Measurements from ENCODE around the gene PRICKLE4. TPM values are rescaled to one million over a fixed set of nuclear protein-coding genes. Genes with fewer than 3 reads are reported as not detected.

PRICKLE4 gene
- total RNA-seq, 1 experiment from 2014 or later = 0.70 TPM

DNA sequence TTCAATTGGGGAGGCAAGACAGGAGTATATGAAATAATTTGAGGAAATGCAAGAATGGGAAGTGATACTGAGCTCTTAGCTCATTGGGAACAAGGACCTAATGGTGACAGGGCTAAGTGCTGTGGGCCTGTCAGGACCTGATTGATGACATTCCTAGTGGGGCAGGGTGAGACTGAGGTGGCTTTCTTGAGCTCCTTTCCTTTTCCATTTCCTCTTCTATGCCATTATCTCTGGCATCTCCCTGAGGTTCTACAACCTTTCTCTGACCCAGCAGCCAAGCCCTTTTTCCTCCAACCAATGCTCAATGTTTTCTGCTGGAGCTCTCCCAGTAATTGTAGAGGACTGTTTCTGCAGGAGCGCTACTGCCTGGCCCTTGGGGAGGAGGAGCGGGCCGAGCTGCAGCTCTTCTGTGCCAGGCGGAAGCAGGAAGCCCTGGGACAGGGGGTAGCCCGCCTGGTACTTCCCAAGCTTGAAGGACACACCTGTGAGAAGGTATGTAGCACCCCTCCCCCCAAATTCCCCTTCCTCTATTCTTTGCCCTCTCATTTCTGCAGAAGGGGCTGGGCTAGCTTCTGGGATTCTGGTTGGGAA, 4.1 kb downstream of the PRICKLE4 start:
- H3K18ac ChIP-seq (ENCODE audit: insufficient read length, low read depth, low read length) = no peak overlapping the region
- H3K79me2 ChIP-seq (ENCODE audit: insufficient read depth, low read length) = peaks cover 2% of the 10 kb centered on the region; the same call in 1 of the 2 replicates
- no peak overlapping the region for H4K5ac ChIP-seq (ENCODE audit: insufficient read length, low read depth, low read length)
- no peak overlapping the region for H3K9ac ChIP-seq (ENCODE audit: extremely low read depth, insufficient read length, low read length)
- H3K14ac ChIP-seq (ENCODE audit: insufficient read depth, low read length) = no peak overlapping the region
- no peak overlapping the region for H2BK120ac ChIP-seq (ENCODE audit: low read depth, low read length, poor library complexity, severe bottlenecking)
- no peak for DNase-seq
- no peak overlapping the region for H2AFZ ChIP-seq (ENCODE audit: low read length)
- H4K20me1 ChIP-seq (ENCODE audit: control insufficient read depth, insufficient read depth, insufficient read length) = no peaks in the 10 kb centered on the region
- no peak overlapping the region for H4K8ac ChIP-seq (replicated peaks; ENCODE audit: insufficient read length, low read depth, low read length)
- H3K36me3 Mint-ChIP-seq (ENCODE audit: insufficient read depth in 1 of 3, low read depth in 3 of 3) = peaks cover 7 to 11% (median 9%) of the 10 kb centered on the region in 3 experiments
- H3K27me3 ChIP-seq (ENCODE audit: insufficient read depth, low read length) = peaks cover 17% of the 10 kb centered on the region; the same call in 1 of the 2 replicates
- H2BK15ac ChIP-seq (ENCODE audit: low read depth, low read length) = no peak overlapping the region
- H3K4me1 Mint-ChIP-seq = peaks cover 16 to 24% of the 10 kb centered on the region in 2 experiments
- H3T11ph ChIP-seq (ENCODE audit: low read length) = no peak overlapping the region
- no peak overlapping the region for H2BK20ac ChIP-seq (ENCODE audit: low read depth, low read length, poor library complexity, severe bottlenecking)
- no CpG with 5 or more reads among the region's 5 CpGs for WGBS (ENCODE audit: extremely low coverage, insufficient read length, low lambda C conversion rate)
- no peaks in the 10 kb centered on the region for H3K9me3 ChIP-seq (ENCODE audit: control insufficient read depth, low read depth, low read length)
- H3K79me1 ChIP-seq (ENCODE audit: insufficient read depth, low read depth, low read length, poor library complexity, severe bottlenecking) = no peaks in the 10 kb centered on the region
- H2AK5ac ChIP-seq (ENCODE audit: insufficient read length, low read length) = no peak overlapping the region
- no peak overlapping the region for H3K56ac ChIP-seq (ENCODE audit: insufficient read length, low read depth, low read length)
- no peaks in the 10 kb centered on the region; a peak in 3 of 5 replicates for H3K9me3 Mint-ChIP-seq
- H2BK12ac ChIP-seq (ENCODE audit: insufficient read length, low read depth, low read length) = no peak overlapping the region
- H3K4me2 ChIP-seq (ENCODE audit: insufficient read depth, insufficient read length, low read length) = no peak overlapping the region
- no peaks in the 10 kb centered on the region for H3K4me1 ChIP-seq (ENCODE audit: insufficient read depth, low read length)
- H3K23ac ChIP-seq (ENCODE audit: insufficient read length, low read depth, low read length) = no peak overlapping the region
- H3K4ac ChIP-seq (ENCODE audit: low read depth, low read length) = no peak overlapping the region
- H3K27ac ChIP-seq (ENCODE audit: insufficient read length, low read depth, low read length) = no peak overlapping the region
- TF ChIP-seq, protein P1, sequence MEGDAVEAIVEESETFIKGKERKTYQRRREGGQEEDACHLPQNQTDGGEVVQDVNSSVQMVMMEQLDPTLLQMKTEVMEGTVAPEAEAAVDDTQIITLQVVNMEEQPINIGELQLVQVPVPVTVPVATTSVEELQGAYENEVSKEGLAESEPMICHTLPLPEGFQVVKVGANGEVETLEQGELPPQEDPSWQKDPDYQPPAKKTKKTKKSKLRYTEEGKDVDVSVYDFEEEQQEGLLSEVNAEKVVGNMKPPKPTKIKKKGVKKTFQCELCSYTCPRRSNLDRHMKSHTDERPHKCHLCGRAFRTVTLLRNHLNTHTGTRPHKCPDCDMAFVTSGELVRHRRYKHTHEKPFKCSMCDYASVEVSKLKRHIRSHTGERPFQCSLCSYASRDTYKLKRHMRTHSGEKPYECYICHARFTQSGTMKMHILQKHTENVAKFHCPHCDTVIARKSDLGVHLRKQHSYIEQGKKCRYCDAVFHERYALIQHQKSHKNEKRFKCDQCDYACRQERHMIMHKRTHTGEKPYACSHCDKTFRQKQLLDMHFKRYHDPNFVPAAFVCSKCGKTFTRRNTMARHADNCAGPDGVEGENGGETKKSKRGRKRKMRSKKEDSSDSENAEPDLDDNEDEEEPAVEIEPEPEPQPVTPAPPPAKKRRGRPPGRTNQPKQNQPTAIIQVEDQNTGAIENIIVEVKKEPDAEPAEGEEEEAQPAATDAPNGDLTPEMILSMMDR (conservative IDR thresholded peaks at IDR 0.05) = no peak
- H3K27me3 Mint-ChIP-seq (ENCODE audit: low read depth) = peaks cover 57% of the 10 kb centered on the region
- H3K23me2 ChIP-seq (ENCODE audit: insufficient read length, low read depth, low read length, poor library complexity, severe bottlenecking) = peaks cover 13% of the 10 kb centered on the region
- H2BK5ac ChIP-seq (ENCODE audit: insufficient read length, low read length) = no peak overlapping the region
- H4K91ac ChIP-seq (ENCODE audit: insufficient read length, low read depth, low read length) = no peak overlapping the region
- no peak overlapping the region for H3K27ac Mint-ChIP-seq
- peak overlapping the region in 1 of 2 experiments; percentile 63; a peak in 4 of 5 replicates for H3K4me3 Mint-ChIP-seq
